Retinal pigment epithelial cell (primary cell): ENCODE data around the gene NAGLU.
"Not testable (repeated sequence)": the region's sequence is repeated elsewhere in the genome, so short reads cannot be mapped to it uniquely, and the experiment has no call there.

Experiments
- DNase-seq: peaks from one replicate; pipeline ENCODE4 v3.0.0-alpha.2; 2010; ENCODE audit warnings: low read depth
- H3K4me3 ChIP-seq: 2 replicates; pipeline ENCODE4 v1.5.1; 2011; ENCODE audit warnings: mild to moderate bottlenecking, low read length, control low read depth, moderate library complexity
- CTCF ChIP-seq: conservative IDR thresholded peaks from 2 replicates; pipeline ENCODE4 v1.5.1; 2011; ENCODE audit warnings: low read depth, low read length, control low read depth, inconsistent platforms

The NAGLU gene

GRCh38 chr17:42547001-42547461 is 11.0 kb downstream of the NAGLU start:
- DNase-seq = no peak
- TF ChIP-seq CTCF = no peak
- H3K4me3 ChIP-seq = no peak overlapping the region

- H3K4me3 ChIP-seq = no peak overlapping the region
- TF ChIP-seq CTCF = no peak
- DNase-seq = no peak
Measured at GRCh38 chr17:42547698-42548069, 11.6 kb downstream of the NAGLU start.

GRCh38 chr17:42548070-42548837 is 12.2 kb downstream of the NAGLU start:
- peak overlapping the region; percentile 41 for H3K4me3 ChIP-seq
- TF ChIP-seq CTCF = peak; percentile 68
- no peak for DNase-seq

GRCh38 chr17:42548993-42549755 is 13.1 kb downstream of the NAGLU start:
- DNase-seq = no peak
- peak overlapping the region; percentile 41 for H3K4me3 ChIP-seq
- TF ChIP-seq CTCF = no peak

- H3K4me3 ChIP-seq = peak within 1 kb of the TSS; percentile 83
- not testable (repeated sequence) for DNase-seq
Measured at GRCh38 chr17:42552736-42553135, 16.7 kb downstream of the NAGLU start, which contains the start of gene HSD17B1. HSD17B1 (plus strand) TSS chr17:42552923; CDS start chr17:42552934, 11 bp downstream.

GRCh38 chr17:42553161-42553818 is 17.2 kb downstream of the NAGLU start:
- no peak for DNase-seq
- TF ChIP-seq CTCF = no peak
- H3K4me3 ChIP-seq = no peak overlapping the region

DNA sequence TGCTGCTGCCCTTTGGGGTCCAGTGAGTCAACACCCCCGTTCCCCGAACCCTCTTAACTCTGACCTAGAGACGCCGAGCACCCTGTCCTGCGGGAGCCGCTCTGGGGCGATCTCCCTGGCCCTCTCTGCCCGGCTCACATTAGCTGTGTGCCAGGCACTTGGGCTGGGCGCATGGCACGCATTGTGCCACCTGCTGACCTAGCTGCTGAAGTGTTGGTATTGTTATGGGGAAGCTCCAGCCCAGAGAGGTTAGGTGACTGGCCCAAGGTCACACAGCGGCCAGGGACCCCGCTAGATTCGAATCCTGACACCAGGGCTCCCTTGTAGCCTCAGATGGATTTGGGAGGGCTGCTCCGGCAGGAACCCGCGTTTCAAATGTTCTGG is 17.8 kb downstream of the NAGLU start:
- H3K4me3 ChIP-seq = peak overlapping the region; percentile 83
- TF ChIP-seq CTCF = peak; percentile 7
- DNase-seq = no peak
